GM23338 (cell line): ENCODE measurements around the gene LSP1. TPM values are rescaled to one million over a fixed set of nuclear protein-coding genes. Genes with fewer than 3 reads are reported as not detected.

Source experiments
- ATAC-seq: fragments of 200-7000 bp; cut with Tn5 transposase; 3 replicates; pipeline ENCODE4 v1.9.1; 2020
- DNase-seq: peaks from one replicate; pipeline ENCODE4 v3.0.0-alpha.2; 2015; ENCODE audit warnings: low spot score
- H2AFZ ChIP-seq: fragments of 200-600 bp; sonication (generic); 2 replicates; pipeline ENCODE4 v1.8.0; 2016; ENCODE audit warnings: antibody characterized with exemption, mild to moderate bottlenecking, moderate library complexity
- H3F3A ChIP-seq: fragments of 200-600 bp; sonication (generic); replicated peaks from 2 replicates; pipeline ENCODE4 v1.8.0; 2017; ENCODE audit warnings: antibody characterized with exemption, mixed run types, low read depth
- H3K27ac ChIP-seq: fragments of 200-600 bp; sonication (generic); 2 replicates; pipeline ENCODE4 v1.6.1; 2016; ENCODE audit warnings: low read depth
- H3K27me3 ChIP-seq: fragments of 200-600 bp; sonication (generic); 2 replicates; pipeline ENCODE4 v1.8.0; 2016; ENCODE audit warnings: mild to moderate bottlenecking, mixed run types, moderate library complexity; ENCODE audit not compliant: insufficient read depth
- H3K36me3 ChIP-seq: fragments of 200-600 bp; sonication (generic); 2 replicates; pipeline ENCODE4 v1.8.0; 2016; ENCODE audit warnings: mild to moderate bottlenecking; ENCODE audit not compliant: insufficient read depth
- H3K4me1 ChIP-seq: fragments of 200-600 bp; sonication (generic); 2 replicates; pipeline ENCODE4 v1.8.0; 2016; ENCODE audit warnings: mild to moderate bottlenecking, moderate library complexity; ENCODE audit not compliant: insufficient read depth
- H3K4me2 ChIP-seq: fragments of 200-600 bp; sonication (generic); 2 replicates; pipeline ENCODE4 v1.7.1; 2017; ENCODE audit warnings: mixed run types
- H3K4me3 ChIP-seq: fragments of 200-600 bp; sonication (generic); 2 replicates; pipeline ENCODE4 v1.6.1; 2016; ENCODE audit warnings: mixed run types
- H3K79me2 ChIP-seq: fragments of 200-600 bp; sonication (generic); replicated peaks from 2 replicates; pipeline ENCODE4 v1.8.0; 2017; ENCODE audit warnings: mild to moderate bottlenecking; ENCODE audit not compliant: insufficient read depth
- H3K9me2 ChIP-seq: fragments of 200-600 bp; sonication (generic); 2 replicates; pipeline ENCODE4 v1.8.0; 2017; ENCODE audit not compliant: insufficient read depth
- H4K20me1 ChIP-seq: fragments of 200-600 bp; sonication (generic); replicated peaks from 2 replicates; pipeline ENCODE4 v1.8.0; 2017; ENCODE audit warnings: mild to moderate bottlenecking; ENCODE audit not compliant: insufficient read depth
- H3K27ac Mint-ChIP-seq: 2 replicates; pipeline ENCODE4 v1.8.0; 2020; ENCODE audit warnings: inconsistent platforms, mild to moderate bottlenecking, moderate library complexity, mixed read lengths
- H3K27me3 Mint-ChIP-seq: 3 replicates; pipeline ENCODE4 v1.8.0; 2022; ENCODE audit warnings: low read depth, mild to moderate bottlenecking, moderate library complexity, mixed read lengths, inconsistent platforms; ENCODE audit not compliant: insufficient read depth, poor library complexity
- H3K36me3 Mint-ChIP-seq: 3 replicates; pipeline ENCODE4 v1.8.0; 2021; ENCODE audit warnings: low read depth, mild to moderate bottlenecking, inconsistent platforms, moderate library complexity, mixed read lengths
- H3K4me1 Mint-ChIP-seq: 3 replicates; pipeline ENCODE4 v1.8.0; 2020; ENCODE audit warnings: mild to moderate bottlenecking, inconsistent platforms, mixed read lengths
- H3K4me3 Mint-ChIP-seq: 3 replicates; pipeline ENCODE4 v1.8.0; 2021; ENCODE audit warnings: moderate library complexity, mild to moderate bottlenecking, inconsistent platforms, mixed read lengths
- H3K9me3 Mint-ChIP-seq: 3 replicates; pipeline ENCODE4 v1.8.0; 2020; ENCODE audit warnings: moderate library complexity, mild to moderate bottlenecking, inconsistent platforms, mixed read lengths
- EZH2 ChIP-seq: fragments of 200-600 bp; sonication (generic); IDR thresholded peaks from one replicate; pipeline ENCODE4 v1.8.0; 2017; ENCODE audit warnings: antibody characterized with exemption, mild to moderate bottlenecking, low read depth; ENCODE audit not compliant: unreplicated experiment
- EZH2phosphoT487 ChIP-seq: fragments of 200-600 bp; sonication (generic); IDR thresholded peaks from one replicate; pipeline ENCODE4 v1.8.1; 2018; ENCODE audit warnings: antibody characterized with exemption; ENCODE audit not compliant: unreplicated experiment
- STAT1 ChIP-seq: IDR thresholded peaks from one replicate; pipeline ENCODE4 v1.6.1; 2016; ENCODE audit warnings: antibody characterized with exemption; ENCODE audit not compliant: unreplicated experiment
- ZNF331 ChIP-seq: fragments of 250-450 bp; sonication (Bioruptor Pico); IDR thresholded peaks from 2 replicates; pipeline ENCODE4 v1.5.0; 2020; ENCODE audit warnings: low read depth, mild to moderate bottlenecking, moderate library complexity
- polyA plus RNA-seq: library from polyadenylated mRNA; unstranded; fragments of >200 nt; fragmentation: Nextera tagmentation; extraction: Ambion mirVana; gene quantifications from 2 replicates; pipeline ENCODE4 v1.2.1, GENCODE V29; 2016
- total RNA-seq: library from RNA; depleted of rRNA; stranded (reverse); fragments of >200 nt; shearing (Covaris generic); gene quantifications from 2 replicates; pipeline ENCODE4 v1.2.3, GENCODE V29; 2014
- TF ChIP-seq, protein P1 (sequence below): fragments of 250-450 bp; sonication (Bioruptor Pico); IDR thresholded peaks from 2 replicates; pipeline ENCODE4 v1.5.0; 2020; ENCODE audit warnings: mild to moderate bottlenecking, moderate library complexity
- TF ChIP-seq, protein P2 (sequence below), 2 experiments: fragments of 200-600 bp in 1 of 2; sonication (generic) in 1 of 2; conservative IDR thresholded peaks; 2 replicates each; pipeline versions ENCODE4 v1.5.1 to v1.6.1; 2016 to 2017; ENCODE audit warnings: antibody characterized with exemption in 2 of 2, low read depth in 2 of 2, mild to moderate bottlenecking in 2 of 2, moderate library complexity in 1 of 2

LSP1 gene
- total and polyA plus RNA-seq, 2 experiments from 2014 or later, result 0.84 TPM; not detected in 1

- TF ChIP-seq STAT1, result no peak
- TF ChIP-seq, protein P1, sequence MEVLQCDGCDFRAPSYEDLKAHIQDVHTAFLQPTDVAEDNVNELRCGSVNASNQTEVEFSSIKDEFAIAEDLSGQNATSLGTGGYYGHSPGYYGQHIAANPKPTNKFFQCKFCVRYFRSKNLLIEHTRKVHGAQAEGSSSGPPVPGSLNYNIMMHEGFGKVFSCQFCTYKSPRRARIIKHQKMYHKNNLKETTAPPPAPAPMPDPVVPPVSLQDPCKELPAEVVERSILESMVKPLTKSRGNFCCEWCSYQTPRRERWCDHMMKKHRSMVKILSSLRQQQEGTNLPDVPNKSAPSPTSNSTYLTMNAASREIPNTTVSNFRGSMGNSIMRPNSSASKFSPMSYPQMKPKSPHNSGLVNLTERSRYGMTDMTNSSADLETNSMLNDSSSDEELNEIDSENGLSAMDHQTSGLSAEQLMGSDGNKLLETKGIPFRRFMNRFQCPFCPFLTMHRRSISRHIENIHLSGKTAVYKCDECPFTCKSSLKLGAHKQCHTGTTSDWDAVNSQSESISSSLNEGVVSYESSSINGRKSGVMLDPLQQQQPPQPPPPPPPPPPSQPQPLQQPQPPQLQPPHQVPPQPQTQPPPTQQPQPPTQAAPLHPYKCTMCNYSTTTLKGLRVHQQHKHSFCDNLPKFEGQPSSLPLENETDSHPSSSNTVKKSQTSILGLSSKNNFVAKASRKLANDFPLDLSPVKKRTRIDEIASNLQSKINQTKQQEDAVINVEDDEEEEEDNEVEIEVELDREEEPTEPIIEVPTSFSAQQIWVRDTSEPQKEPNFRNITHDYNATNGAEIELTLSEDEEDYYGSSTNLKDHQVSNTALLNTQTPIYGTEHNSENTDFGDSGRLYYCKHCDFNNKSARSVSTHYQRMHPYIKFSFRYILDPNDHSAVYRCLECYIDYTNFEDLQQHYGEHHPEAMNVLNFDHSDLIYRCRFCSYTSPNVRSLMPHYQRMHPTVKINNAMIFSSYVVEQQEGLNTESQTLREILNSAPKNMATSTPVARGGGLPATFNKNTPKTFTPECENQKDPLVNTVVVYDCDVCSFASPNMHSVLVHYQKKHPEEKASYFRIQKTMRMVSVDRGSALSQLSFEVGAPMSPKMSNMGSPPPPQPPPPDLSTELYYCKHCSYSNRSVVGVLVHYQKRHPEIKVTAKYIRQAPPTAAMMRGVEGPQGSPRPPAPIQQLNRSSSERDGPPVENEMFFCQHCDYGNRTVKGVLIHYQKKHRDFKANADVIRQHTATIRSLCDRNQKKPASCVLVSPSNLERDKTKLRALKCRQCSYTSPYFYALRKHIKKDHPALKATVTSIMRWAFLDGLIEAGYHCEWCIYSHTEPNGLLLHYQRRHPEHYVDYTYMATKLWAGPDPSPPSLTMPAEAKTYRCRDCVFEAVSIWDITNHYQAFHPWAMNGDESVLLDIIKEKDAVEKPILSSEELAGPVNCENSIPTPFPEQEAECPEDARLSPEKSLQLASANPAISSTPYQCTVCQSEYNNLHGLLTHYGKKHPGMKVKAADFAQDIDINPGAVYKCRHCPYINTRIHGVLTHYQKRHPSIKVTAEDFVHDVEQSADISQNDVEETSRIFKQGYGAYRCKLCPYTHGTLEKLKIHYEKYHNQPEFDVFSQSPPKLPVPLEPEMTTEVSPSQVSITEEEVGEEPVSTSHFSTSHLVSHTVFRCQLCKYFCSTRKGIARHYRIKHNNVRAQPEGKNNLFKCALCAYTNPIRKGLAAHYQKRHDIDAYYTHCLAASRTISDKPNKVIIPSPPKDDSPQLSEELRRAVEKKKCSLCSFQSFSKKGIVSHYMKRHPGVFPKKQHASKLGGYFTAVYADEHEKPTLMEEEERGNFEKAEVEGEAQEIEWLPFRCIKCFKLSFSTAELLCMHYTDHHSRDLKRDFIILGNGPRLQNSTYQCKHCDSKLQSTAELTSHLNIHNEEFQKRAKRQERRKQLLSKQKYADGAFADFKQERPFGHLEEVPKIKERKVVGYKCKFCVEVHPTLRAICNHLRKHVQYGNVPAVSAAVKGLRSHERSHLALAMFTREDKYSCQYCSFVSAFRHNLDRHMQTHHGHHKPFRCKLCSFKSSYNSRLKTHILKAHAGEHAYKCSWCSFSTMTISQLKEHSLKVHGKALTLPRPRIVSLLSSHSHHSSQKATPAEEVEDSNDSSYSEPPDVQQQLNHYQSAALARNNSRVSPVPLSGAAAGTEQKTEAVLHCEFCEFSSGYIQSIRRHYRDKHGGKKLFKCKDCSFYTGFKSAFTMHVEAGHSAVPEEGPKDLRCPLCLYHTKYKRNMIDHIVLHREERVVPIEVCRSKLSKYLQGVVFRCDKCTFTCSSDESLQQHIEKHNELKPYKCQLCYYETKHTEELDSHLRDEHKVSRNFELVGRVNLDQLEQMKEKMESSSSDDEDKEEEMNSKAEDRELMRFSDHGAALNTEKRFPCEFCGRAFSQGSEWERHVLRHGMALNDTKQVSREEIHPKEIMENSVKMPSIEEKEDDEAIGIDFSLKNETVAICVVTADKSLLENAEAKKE (CRISPR knock-in tag), result no peak
These were observed 56.6 kb downstream of the LSP1 start (continued) for GRCh38 chr11:1909524-1909923.

- Histone ChIP-seq H2AFZ (no peak overlapping the region), H3K36me3 (no peaks in the 10 kb centered on the region), H3K4me3 (no peak overlapping the region), H4K20me1 (no peaks in the 10 kb centered on the region), H3K4me2 (no peak overlapping the region), H3K27me3 (no peaks in the 10 kb centered on the region), H3F3A (no peaks in the 10 kb centered on the region), H3K9me2 (no peaks in the 10 kb centered on the region), H3K79me2 (no peaks in the 10 kb centered on the region), H3K4me1 (peaks cover 15% of the 10 kb centered on the region; the same call in 1 of the 2 replicates), H3K27ac (no peak overlapping the region)
- no peak overlapping the region for H3K4me3 Mint-ChIP-seq
- H3K36me3 Mint-ChIP-seq, result no peaks in the 10 kb centered on the region; the same call in 2 of the 3 replicates
- DNase-seq (no peak), ATAC-seq (no peak)
- peaks cover 11% of the 10 kb centered on the region for H3K4me1 Mint-ChIP-seq
- no peak overlapping the region for H3K27ac Mint-ChIP-seq
- peaks cover 5% of the 10 kb centered on the region for H3K27me3 Mint-ChIP-seq
- H3K9me3 Mint-ChIP-seq, result peaks cover 6% of the 10 kb centered on the region; the same call in 2 of the 3 replicates
- no peak for TF ChIP-seq EZH2phosphoT487
- TF ChIP-seq, protein P2, sequence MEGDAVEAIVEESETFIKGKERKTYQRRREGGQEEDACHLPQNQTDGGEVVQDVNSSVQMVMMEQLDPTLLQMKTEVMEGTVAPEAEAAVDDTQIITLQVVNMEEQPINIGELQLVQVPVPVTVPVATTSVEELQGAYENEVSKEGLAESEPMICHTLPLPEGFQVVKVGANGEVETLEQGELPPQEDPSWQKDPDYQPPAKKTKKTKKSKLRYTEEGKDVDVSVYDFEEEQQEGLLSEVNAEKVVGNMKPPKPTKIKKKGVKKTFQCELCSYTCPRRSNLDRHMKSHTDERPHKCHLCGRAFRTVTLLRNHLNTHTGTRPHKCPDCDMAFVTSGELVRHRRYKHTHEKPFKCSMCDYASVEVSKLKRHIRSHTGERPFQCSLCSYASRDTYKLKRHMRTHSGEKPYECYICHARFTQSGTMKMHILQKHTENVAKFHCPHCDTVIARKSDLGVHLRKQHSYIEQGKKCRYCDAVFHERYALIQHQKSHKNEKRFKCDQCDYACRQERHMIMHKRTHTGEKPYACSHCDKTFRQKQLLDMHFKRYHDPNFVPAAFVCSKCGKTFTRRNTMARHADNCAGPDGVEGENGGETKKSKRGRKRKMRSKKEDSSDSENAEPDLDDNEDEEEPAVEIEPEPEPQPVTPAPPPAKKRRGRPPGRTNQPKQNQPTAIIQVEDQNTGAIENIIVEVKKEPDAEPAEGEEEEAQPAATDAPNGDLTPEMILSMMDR (conservative IDR thresholded peaks at IDR 0.05; ENCODE audit: low read depth in 2 of 2), result no peak
- TF ChIP-seq STAT1, result no peak
- no peak for TF ChIP-seq EZH2
- no peak for TF ChIP-seq ZNF331
- TF ChIP-seq, protein P1 (CRISPR knock-in tag), result no peak
These were observed 59.5 kb downstream of the LSP1 start for GRCh38 chr11:1912289-1912878.
